Chondrocyte (in vitro differentiated cells): ENCODE results near the gene MSRB3. TPM values are rescaled to one million over a fixed set of nuclear protein-coding genes. Genes with fewer than 3 reads are reported as not detected.

Experiments used
- DNase-seq: peaks from one replicate; pipeline ENCODE4 v3.0.0; 2021; ENCODE audit warnings: mixed read lengths, low spot score
- H3K27ac Mint-ChIP-seq: one replicate; pipeline ENCODE4 v1.8.0; 2021; ENCODE audit warnings: mild to moderate bottlenecking, moderate library complexity, mixed read lengths; ENCODE audit not compliant: unreplicated experiment
- H3K27me3 Mint-ChIP-seq: 2 replicates; pipeline ENCODE4 v1.8.0; 2021; ENCODE audit warnings: low read depth, mixed read lengths
- H3K36me3 Mint-ChIP-seq: 2 replicates; pipeline ENCODE4 v1.8.0; 2021; ENCODE audit warnings: low read depth, mixed read lengths
- H3K4me1 Mint-ChIP-seq: 2 replicates; pipeline ENCODE4 v1.8.0; 2021; ENCODE audit warnings: low read depth, mild to moderate bottlenecking, mixed read lengths
- H3K4me3 Mint-ChIP-seq: one replicate; pipeline ENCODE4 v1.8.0; 2021; ENCODE audit warnings: mild to moderate bottlenecking, moderate library complexity, mixed read lengths; ENCODE audit not compliant: unreplicated experiment
- H3K9me3 Mint-ChIP-seq: 2 replicates; pipeline ENCODE4 v1.8.0; 2021; ENCODE audit warnings: low read depth, mixed read lengths
- CTCF ChIP-seq: fragments of 200-600 bp; sonication (generic); IDR thresholded peaks from 2 replicates; pipeline ENCODE4 v1.5.0; 2021; ENCODE audit warnings: antibody characterized with exemption, mild to moderate bottlenecking, moderate library complexity
- total RNA-seq: library from RNA; stranded (reverse); gene quantifications from 3 replicates; pipeline ENCODE4 v1.2.1, GENCODE V29; 2021

The MSRB3 gene
- total RNA-seq, 1 donor from 2014 or later = 160 TPM

GRCh38 chr12:65430571-65431306, 152.3 kb downstream of the MSRB3 start:
- Mint-ChIP-seq H3K27me3 (no peaks in the 10 kb centered on the region), H3K4me3 (no peak overlapping the region), H3K27ac (peak overlapping the region; percentile 49), H3K36me3 (peaks cover 5% of the 10 kb centered on the region), H3K9me3 (peaks cover 3% of the 10 kb centered on the region), H3K4me1 (peaks cover 77% of the 10 kb centered on the region)
- no peak for DNase-seq
- TF ChIP-seq CTCF = no peak

GRCh38 chr12:65432114-65432513, 153.6 kb downstream of the MSRB3 start:
- peaks cover 66% of the 10 kb centered on the region for H3K4me1 Mint-ChIP-seq
- H3K9me3 Mint-ChIP-seq = no peaks in the 10 kb centered on the region
- no peak overlapping the region for H3K4me3 Mint-ChIP-seq
- peaks cover 6% of the 10 kb centered on the region for H3K36me3 Mint-ChIP-seq
- no peaks in the 10 kb centered on the region for H3K27me3 Mint-ChIP-seq
- H3K27ac Mint-ChIP-seq = peak overlapping the region; percentile 53
- no peak for TF ChIP-seq CTCF
- no peak for DNase-seq

- Mint-ChIP-seq H3K4me3 (no peak overlapping the region), H3K36me3 (peaks cover 11% of the 10 kb centered on the region), H3K9me3 (peaks cover under 1% of the 10 kb centered on the region), H3K27ac (peak overlapping the region; percentile 53), H3K4me1 (peaks cover 60% of the 10 kb centered on the region), H3K27me3 (no peaks in the 10 kb centered on the region)
- TF ChIP-seq CTCF = no peak
- DNase-seq = no peak
Observed at GRCh38 chr12:65432651-65433050, 154.2 kb downstream of the MSRB3 start.

- DNase-seq = no peak
- Mint-ChIP-seq H3K27ac (no peak overlapping the region), H3K27me3 (no peaks in the 10 kb centered on the region), H3K4me1 (peaks cover 42% of the 10 kb centered on the region), H3K4me3 (no peak overlapping the region), H3K36me3 (peaks cover 22% of the 10 kb centered on the region), H3K9me3 (peaks cover 6% of the 10 kb centered on the region)
- TF ChIP-seq CTCF = no peak
Observed at GRCh38 chr12:65434737-65435136, 156.3 kb downstream of the MSRB3 start.

GRCh38 chr12:65443038-65443437, 164.6 kb downstream of the MSRB3 start:
- H3K4me1 Mint-ChIP-seq = peaks cover 18% of the 10 kb centered on the region
- no peak for DNase-seq
- H3K27ac Mint-ChIP-seq = no peak overlapping the region
- H3K9me3 Mint-ChIP-seq = peaks cover 2% of the 10 kb centered on the region
- H3K36me3 Mint-ChIP-seq = peaks cover 7% of the 10 kb centered on the region
- no peak for TF ChIP-seq CTCF
- no peaks in the 10 kb centered on the region for H3K27me3 Mint-ChIP-seq
- no peak overlapping the region for H3K4me3 Mint-ChIP-seq
